HG03520 (cell line): ENCODE results near the gene KREMEN1.

Experiments
- ATAC-seq: cut with Tn5 transposase; IDR thresholded peaks from one replicate; pipeline ENCODE4 v1.9.1; 2021; ENCODE audit warnings: mild to moderate bottlenecking, moderate library complexity; ENCODE audit not compliant: unreplicated experiment

Gene KREMEN1

GRCh38 chr22:29175312-29175835 lies 102.5 kb downstream of the KREMEN1 start:
- no peak for ATAC-seq

- no peak for ATAC-seq
Measured at GRCh38 chr22:29183971-29184848, 111.4 kb downstream of the KREMEN1 start.

DNA sequence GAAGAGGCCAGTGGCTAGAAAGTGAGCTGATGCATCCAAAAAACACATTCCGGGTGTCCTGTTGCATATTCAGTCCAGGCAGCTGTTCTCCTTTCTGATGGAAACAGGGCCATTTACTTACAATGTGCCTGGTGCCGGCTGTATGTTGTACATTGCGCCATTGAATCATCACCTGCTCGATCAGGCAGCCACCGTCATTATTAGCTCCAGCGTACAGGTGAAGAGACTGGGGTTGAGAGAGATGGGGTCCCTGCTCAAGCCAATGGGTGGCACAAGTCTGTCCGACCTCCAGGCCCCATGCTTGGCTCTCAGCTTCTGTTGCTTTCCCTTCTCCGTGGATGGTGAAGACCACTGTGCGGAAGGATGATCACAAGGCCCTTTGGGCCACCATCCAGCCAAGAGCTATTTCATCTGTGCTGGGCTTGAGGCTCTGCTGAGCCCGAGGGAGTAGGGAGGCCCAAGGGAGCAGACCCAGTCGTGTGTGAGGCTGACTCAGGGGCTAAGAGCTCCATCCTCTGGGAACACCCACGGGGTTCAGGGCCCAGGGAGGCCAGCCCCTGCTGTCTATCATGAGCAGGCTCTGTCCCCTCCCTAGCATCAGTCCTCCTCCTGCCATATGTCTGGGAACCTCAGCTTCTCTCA lies 112.1 kb downstream of the KREMEN1 start:
- no peak for ATAC-seq

DNA sequence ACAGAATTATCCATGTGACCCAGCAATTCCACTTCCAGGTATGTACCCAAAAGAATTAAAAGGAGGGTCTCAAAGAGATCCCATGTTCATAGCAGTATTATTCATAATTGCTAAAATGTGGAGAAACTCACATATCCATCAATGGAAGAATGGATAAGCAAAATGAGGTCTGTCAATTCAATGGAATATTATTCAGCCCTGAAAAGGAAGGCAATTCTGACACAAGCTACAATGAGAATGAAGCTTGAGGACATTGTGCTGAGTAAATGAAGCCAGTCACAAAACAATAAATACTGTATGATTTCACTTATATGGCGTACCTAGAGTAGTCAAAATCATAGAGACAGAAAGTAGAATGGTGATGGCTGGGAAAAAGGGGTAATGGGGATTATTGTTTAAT lies 113.5 kb downstream of the KREMEN1 start:
- no peak for ATAC-seq

DNA sequence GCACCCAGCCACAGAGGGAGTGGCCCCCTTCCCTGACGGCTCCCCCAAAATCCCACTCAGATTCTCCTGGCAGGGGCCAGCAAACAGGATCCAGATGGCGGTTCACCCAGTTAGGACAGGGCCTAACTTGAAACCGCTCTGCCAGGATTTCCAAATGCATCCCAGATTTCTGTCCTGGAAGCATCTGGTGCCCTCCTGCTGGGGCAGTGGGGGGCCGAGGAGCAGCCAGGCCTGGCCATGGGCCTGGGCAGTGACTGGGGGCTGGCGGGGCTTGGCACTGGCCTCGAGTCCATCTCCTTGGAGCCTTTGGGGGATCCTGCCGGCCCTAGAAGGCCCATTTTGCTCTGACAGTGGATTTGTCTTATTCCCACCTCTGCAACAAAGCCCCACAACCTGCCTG lies 115.0 kb downstream of the KREMEN1 start:
- ATAC-seq = no peak

- ATAC-seq = no peak
Measured at GRCh38 chr22:29190051-29190450, 117.2 kb downstream of the KREMEN1 start.

DNA sequence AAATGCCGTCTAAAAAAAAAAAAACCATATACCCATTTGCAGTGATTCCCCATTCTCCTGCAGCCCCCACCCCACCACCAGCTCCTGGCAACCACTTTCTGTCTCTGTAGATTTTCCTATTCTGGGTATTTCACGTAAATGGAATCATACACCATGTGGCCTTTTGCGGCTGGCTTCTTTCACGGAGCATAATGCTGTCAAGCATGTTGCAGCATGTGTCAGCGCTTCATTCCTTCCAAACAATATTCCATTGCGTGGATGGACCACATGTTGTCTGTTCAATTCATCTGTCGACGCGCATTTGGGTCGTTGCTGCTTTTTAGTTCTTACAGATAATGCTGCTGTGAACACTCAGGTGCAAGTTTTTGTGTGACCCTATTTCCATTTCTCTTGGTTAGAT lies 118.1 kb downstream of the KREMEN1 start:
- ATAC-seq = no peak

- ATAC-seq = no peak
Measured at GRCh38 chr22:29193021-29193420, 120.2 kb downstream of the KREMEN1 start.

GRCh38 chr22:29194184-29194583 lies 121.3 kb downstream of the KREMEN1 start:
- ATAC-seq = no peak

GRCh38 chr22:29195118-29195963 lies 122.5 kb downstream of the KREMEN1 start:
- no peak for ATAC-seq

- no peak for ATAC-seq
Measured at GRCh38 chr22:29195964-29196666, 123.3 kb downstream of the KREMEN1 start.

GRCh38 chr22:29197096-29197495 lies 124.3 kb downstream of the KREMEN1 start:
- ATAC-seq = no peak

GRCh38 chr22:29198240-29198639 lies 125.4 kb downstream of the KREMEN1 start:
- no peak for ATAC-seq

DNA sequence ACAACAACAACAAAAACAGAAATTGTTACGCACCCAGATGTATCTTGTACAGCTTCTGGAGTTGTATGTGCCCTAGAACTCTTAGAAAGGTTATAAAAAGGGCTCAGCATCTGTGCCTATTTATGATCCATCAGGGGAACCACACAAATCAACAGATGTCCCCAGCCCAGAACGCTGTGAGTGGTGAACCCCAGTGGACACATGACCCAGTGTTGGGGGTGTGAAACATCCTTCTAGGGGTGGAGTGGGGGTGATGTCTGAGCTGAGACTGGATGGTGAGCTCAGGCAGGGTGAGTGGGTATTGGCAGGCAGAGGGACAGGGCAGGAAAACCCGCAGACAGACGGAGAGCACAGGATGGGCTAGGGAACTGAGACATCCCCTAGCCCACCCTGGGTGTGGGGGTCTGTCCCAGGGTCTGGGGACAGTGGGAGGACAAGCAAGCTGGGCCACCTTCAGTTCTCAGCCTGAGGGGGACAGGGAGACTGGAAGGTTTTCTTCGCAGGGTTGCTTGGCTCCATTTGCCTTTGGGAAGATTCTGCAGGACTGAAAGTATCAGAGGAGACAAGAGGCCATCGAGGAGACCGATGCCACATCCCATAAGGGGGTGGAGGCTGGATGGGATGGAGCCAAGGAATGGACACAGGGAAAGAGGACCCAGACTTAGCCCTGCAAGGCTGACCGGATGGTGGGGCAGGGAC lies 127.0 kb downstream of the KREMEN1 start:
- no peak for ATAC-seq

- no peak for ATAC-seq
Measured at GRCh38 chr22:29200901-29201300, 128.1 kb downstream of the KREMEN1 start.

- no peak for ATAC-seq
Measured at GRCh38 chr22:29201782-29202181, 128.9 kb downstream of the KREMEN1 start.

- ATAC-seq = peak; percentile 63
Measured at GRCh38 chr22:29202212-29203192, 129.7 kb downstream of the KREMEN1 start.

- ATAC-seq = no peak
Measured at GRCh38 chr22:29203488-29204454, 130.9 kb downstream of the KREMEN1 start.
